ENCODE measurements around the gene BCR. TPM values are rescaled to one million over a fixed set of nuclear protein-coding genes. Genes with fewer than 3 reads are reported as not detected.

BCR gene
- total and polyA plus RNA-seq, 2 donors from 2014 or later, result 45.0 to 97.7 TPM

DNA sequence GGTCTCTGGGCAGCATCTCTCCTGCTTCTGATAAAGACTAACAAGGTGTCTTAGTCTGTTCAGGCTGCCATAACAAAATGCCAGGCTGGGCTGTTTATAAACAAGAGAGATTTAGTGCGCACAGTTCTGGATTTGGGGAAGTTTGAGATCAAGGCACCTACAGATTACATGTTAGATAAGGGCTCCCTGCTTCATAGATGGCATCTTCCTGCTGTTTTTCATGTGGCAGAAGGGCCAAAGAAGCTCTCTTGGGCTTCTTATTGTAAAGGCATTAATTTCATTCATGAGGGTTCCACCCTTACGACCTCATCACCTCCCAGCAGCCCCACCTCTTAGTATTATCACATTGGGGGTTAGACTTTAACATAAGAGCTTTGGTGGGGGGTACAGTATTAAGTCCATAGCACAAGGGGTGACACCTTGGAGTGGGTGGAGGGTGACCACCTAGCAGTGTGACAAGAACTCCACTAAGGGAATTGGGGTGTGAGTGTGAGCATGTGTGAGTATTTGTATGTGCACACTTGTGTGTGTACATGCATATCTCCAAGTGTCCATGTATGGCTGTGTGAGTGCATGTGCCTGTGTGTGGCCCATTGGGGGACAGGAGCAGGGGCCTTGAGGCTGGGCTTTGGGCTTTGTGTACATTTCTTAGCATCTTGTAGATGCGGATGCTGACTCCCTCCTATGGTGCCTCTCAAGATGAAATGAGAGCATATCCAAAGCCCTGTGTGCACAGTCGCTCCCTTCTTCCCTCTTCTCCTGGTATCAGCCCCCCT lies 42.7 kb downstream of the BCR start:
- Histone ChIP-seq H3K9ac (ENCODE audit: low read length in 3 of 3) (no peak overlapping the region), H3K4me1 (ENCODE audit: control insufficient read depth in 2 of 3, insufficient read depth in 2 of 3, low read depth in 1 of 3, low read length in 3 of 3) (peaks cover 0 to 71% (median 54%) of the 10 kb centered on the region in 3 donors), H3K27ac (ENCODE audit: low read depth in 2 of 2, low read length in 2 of 2) (peak overlapping the region; percentile 38 to 82), H3K36me3 (ENCODE audit: control insufficient read depth in 2 of 3, insufficient read depth in 3 of 3, low read length in 3 of 3) (no peaks in the 10 kb centered on the region), H3K9me3 (ENCODE audit: control insufficient read depth in 2 of 3, insufficient read depth in 1 of 3, low read length in 3 of 3) (no peaks in the 10 kb centered on the region), H3K4me3 (ENCODE audit: low read length in 3 of 3) (no peak overlapping the region), H3K27me3 (ENCODE audit: control insufficient read depth, insufficient read depth, low read length) (no peaks in the 10 kb centered on the region)
- FAIRE-seq (no peak), DNase-seq (no peak)
- intact Hi-C loops (cut with DNase I), result no loop called here
- TF ChIP-seq, protein P1, sequence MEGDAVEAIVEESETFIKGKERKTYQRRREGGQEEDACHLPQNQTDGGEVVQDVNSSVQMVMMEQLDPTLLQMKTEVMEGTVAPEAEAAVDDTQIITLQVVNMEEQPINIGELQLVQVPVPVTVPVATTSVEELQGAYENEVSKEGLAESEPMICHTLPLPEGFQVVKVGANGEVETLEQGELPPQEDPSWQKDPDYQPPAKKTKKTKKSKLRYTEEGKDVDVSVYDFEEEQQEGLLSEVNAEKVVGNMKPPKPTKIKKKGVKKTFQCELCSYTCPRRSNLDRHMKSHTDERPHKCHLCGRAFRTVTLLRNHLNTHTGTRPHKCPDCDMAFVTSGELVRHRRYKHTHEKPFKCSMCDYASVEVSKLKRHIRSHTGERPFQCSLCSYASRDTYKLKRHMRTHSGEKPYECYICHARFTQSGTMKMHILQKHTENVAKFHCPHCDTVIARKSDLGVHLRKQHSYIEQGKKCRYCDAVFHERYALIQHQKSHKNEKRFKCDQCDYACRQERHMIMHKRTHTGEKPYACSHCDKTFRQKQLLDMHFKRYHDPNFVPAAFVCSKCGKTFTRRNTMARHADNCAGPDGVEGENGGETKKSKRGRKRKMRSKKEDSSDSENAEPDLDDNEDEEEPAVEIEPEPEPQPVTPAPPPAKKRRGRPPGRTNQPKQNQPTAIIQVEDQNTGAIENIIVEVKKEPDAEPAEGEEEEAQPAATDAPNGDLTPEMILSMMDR (IDR thresholded peaks at IDR 0.05; ENCODE audit: borderline replicate concordance, extremely low read depth, insufficient read depth), result no peak

DNA sequence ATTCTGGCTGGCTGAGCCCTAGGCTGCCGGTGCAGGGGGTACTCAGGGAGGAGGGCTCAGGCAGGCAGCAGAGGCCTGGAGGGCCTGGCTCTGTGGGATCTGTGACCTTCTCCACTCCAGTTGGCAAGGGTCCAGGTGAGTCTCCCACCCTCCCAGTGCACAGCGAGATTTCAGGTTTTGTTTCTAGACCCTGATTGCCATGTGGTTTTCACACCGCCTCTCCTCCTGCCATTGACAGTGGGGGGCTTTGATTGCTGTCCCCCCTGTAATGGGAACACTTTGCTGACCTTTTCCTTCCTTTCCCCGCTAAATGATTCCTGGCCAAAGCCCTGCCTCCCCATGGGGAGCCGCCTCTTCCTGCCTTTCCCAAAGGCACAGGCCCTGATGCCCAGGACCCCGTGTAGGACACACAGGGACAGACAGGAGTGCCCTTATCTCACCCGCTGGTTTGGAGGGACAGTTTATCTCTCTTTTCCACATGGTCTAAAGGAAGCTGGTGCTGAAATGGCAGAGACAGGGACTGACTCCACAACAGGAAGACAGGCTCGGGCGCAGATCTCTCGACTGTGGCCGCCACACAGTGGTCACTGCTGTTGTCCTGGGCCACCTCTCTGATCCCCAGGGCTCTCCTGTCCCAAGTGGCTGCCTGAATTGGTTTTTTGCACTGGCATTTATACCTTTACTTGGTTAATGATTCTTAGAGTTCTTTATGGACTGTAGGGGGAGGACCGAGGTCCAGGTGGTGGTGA lies 43.4 kb downstream of the BCR start:
- intact Hi-C loops (cut with DNase I), result no loop called here
- H3K27me3 ChIP-seq (ENCODE audit: control insufficient read depth, insufficient read depth, low read length), result no peaks in the 10 kb centered on the region
- H3K4me1 ChIP-seq (ENCODE audit: control insufficient read depth in 2 of 3, insufficient read depth in 2 of 3, low read depth in 1 of 3, low read length in 3 of 3), result peaks cover 0 to 64% (median 47%) of the 10 kb centered on the region in 3 donors
- peak overlapping the region in 2 of 3 donors; percentile 37 to 51 for H3K9ac ChIP-seq (ENCODE audit: low read length in 3 of 3)
- no peak overlapping the region for H3K4me3 ChIP-seq (ENCODE audit: low read length in 3 of 3)
- peaks cover 0 to 2% (median 0%) of the 10 kb centered on the region in 3 donors for H3K9me3 ChIP-seq (ENCODE audit: control insufficient read depth in 2 of 3, insufficient read depth in 1 of 3, low read length in 3 of 3)
- H3K27ac ChIP-seq (ENCODE audit: low read depth in 2 of 2, low read length in 2 of 2), result peak overlapping the region; percentile 38 to 82
- no peaks in the 10 kb centered on the region for H3K36me3 ChIP-seq (ENCODE audit: control insufficient read depth in 2 of 3, insufficient read depth in 3 of 3, low read length in 3 of 3)
- TF ChIP-seq, protein P1 (IDR thresholded peaks at IDR 0.05; ENCODE audit: borderline replicate concordance, extremely low read depth, insufficient read depth), result no peak
- FAIRE-seq (no peak), DNase-seq (peak in 2 of 5 donors; percentile 43 to 48)

DNA sequence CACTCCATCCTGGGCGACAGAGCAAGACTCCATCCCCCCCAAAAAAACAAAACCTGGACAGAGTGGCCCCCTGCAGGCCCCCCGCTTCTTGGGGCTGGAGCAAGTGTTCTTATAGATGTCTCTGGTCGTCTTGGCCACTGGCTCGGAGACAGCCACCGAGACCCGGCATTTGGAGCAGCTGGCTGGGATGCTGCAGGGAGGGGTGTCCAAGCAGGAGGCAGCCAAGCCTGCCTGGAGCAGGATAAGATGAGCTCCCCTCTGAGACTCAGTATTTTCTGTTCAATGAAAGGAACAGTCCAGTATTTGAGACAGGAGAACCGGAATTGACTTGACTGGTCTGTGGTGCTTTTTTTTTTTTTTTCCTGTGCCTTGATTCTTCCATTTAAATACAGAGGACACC lies 44.5 kb downstream of the BCR start:
- TF ChIP-seq, protein P1 (IDR thresholded peaks at IDR 0.05; ENCODE audit: borderline replicate concordance, extremely low read depth, insufficient read depth), result no peak
- Histone ChIP-seq H3K9me3 (ENCODE audit: control insufficient read depth in 2 of 3, insufficient read depth in 1 of 3, low read length in 3 of 3) (peaks cover 0 to 4% (median 0%) of the 10 kb centered on the region in 3 donors), H3K27ac (ENCODE audit: low read depth in 2 of 2, low read length in 2 of 2) (no peak overlapping the region), H3K9ac (ENCODE audit: low read length in 3 of 3) (no peak overlapping the region), H3K4me3 (ENCODE audit: low read length in 3 of 3) (no peak overlapping the region), H3K4me1 (ENCODE audit: control insufficient read depth in 2 of 3, insufficient read depth in 2 of 3, low read depth in 1 of 3, low read length in 3 of 3) (peaks cover 0 to 53% (median 36%) of the 10 kb centered on the region in 3 donors), H3K27me3 (ENCODE audit: control insufficient read depth, insufficient read depth, low read length) (no peaks in the 10 kb centered on the region), H3K36me3 (ENCODE audit: control insufficient read depth in 2 of 3, insufficient read depth in 3 of 3, low read length in 3 of 3) (no peaks in the 10 kb centered on the region)
- FAIRE-seq (no peak), DNase-seq (peak in 1 of 5 donors; percentile 56)
- intact Hi-C loops (cut with DNase I), result no loop called here
